IMR-90 (cell line): ENCODE measurements around the gene SIPA1L3. TPM values are rescaled to one million over a fixed set of nuclear protein-coding genes. Genes with fewer than 3 reads are reported as not detected.

Experiments
- ATAC-seq: fragments of 200-7000 bp; cut with Tn5 transposase; 2 replicates; pipeline ENCODE4 v1.9.1; 2020; ENCODE audit warnings: low read depth, mild to moderate bottlenecking, moderate library complexity
- BruUV-seq: library from RNA; stranded (reverse); fragments of 400-500 nt; replicated peaks from 2 replicates; lab custom pipeline; 2021; lab: Mats Ljungman, UMichigan
- CTCF ChIA-PET: fragments of 300-600 bp; formaldehyde crosslinking; extraction: SDS; loops from one replicate; lab custom pipeline; 2021; ENCODE audit warnings: antibody characterized with exemption; lab: Yijun Ruan, JAX
- POLR2A ChIA-PET: fragments of 300-600 bp; sonication (Branson Sonifier 250); formaldehyde crosslinking; loops from one replicate; lab custom pipeline; 2022; ENCODE audit warnings: antibody characterized with exemption; ENCODE audit not compliant: unreplicated experiment; lab: Charles Lee
- DNase-seq: peaks from one replicate; pipeline ENCODE4 v3.0.0; 2013
- H2AFZ ChIP-seq: replicated peaks from 2 replicates; pipeline ENCODE3; 2013; ENCODE audit warnings: low read length, mild to moderate bottlenecking; ENCODE audit not compliant: poor library complexity
- H2AK5ac ChIP-seq: 2 replicates; pipeline ENCODE4 v1.6.1; 2013; ENCODE audit warnings: low read depth, low read length, inconsistent platforms
- H2AK9ac ChIP-seq: replicated peaks from 2 replicates; pipeline ENCODE3; 2013; ENCODE audit warnings: mild to moderate bottlenecking, low read depth, low read length, moderate library complexity; ENCODE audit not compliant: poor library complexity
- H2BK120ac ChIP-seq: 2 replicates; pipeline ENCODE4 v1.6.1; 2013; ENCODE audit warnings: low read depth, low read length, inconsistent platforms
- H2BK15ac ChIP-seq: 3 replicates; pipeline ENCODE4 v1.6.1; 2013; ENCODE audit warnings: low read depth, low read length, inconsistent platforms
- H2BK20ac ChIP-seq: 2 replicates; pipeline ENCODE4 v1.6.1; 2013; ENCODE audit warnings: low read depth, mild to moderate bottlenecking, inconsistent platforms, low read length, moderate library complexity
- H2BK5ac ChIP-seq: 2 replicates; pipeline ENCODE4 v1.6.1; 2013; ENCODE audit warnings: mild to moderate bottlenecking, low read depth, low read length, inconsistent platforms; ENCODE audit not compliant: poor library complexity, severe bottlenecking
- H3K14ac ChIP-seq: replicated peaks from 2 replicates; pipeline ENCODE4 v1.6.1; 2013; ENCODE audit warnings: low read depth, low read length, inconsistent platforms
- H3K18ac ChIP-seq: 2 replicates; pipeline ENCODE4 v1.6.1; 2013; ENCODE audit warnings: low read depth, low read length, control low read depth
- H3K23ac ChIP-seq: 2 replicates; pipeline ENCODE4 v1.6.1; 2013; ENCODE audit warnings: low read depth, low read length, inconsistent platforms
- H3K27ac ChIP-seq: 2 replicates; pipeline ENCODE4 v1.5.1; 2013; ENCODE audit warnings: mild to moderate bottlenecking, control low read depth, low read length; ENCODE audit not compliant: insufficient read depth
- H3K27me3 ChIP-seq: 2 replicates; pipeline ENCODE4 v1.6.1; 2013; ENCODE audit warnings: low read length; ENCODE audit not compliant: control insufficient read depth, insufficient read depth
- H3K36me3 ChIP-seq: 2 replicates; pipeline ENCODE4 v1.6.1; 2013; ENCODE audit warnings: low read length, mixed read lengths; ENCODE audit not compliant: control insufficient read depth, insufficient read depth
- H3K4ac ChIP-seq: 2 replicates; pipeline ENCODE4 v1.6.1; 2013; ENCODE audit warnings: low read depth, low read length, inconsistent platforms
- H3K4me1 ChIP-seq: 2 replicates; pipeline ENCODE4 v1.6.1; 2013; ENCODE audit warnings: low read length, mixed read lengths; ENCODE audit not compliant: control insufficient read depth, insufficient read depth
- H3K4me2 ChIP-seq: 2 replicates; pipeline ENCODE4 v1.6.1; 2013; ENCODE audit warnings: low read depth, mild to moderate bottlenecking, control low read depth, low read length, moderate library complexity
- H3K4me3 ChIP-seq: 2 replicates; pipeline ENCODE4 v1.5.1; 2013; ENCODE audit warnings: low read depth, mild to moderate bottlenecking, control low read depth, low read length, moderate library complexity; ENCODE audit not compliant: insufficient read depth
- H3K56ac ChIP-seq: 2 replicates; pipeline ENCODE4 v1.6.1; 2013; ENCODE audit warnings: low read length, inconsistent platforms; ENCODE audit not compliant: insufficient read depth; ENCODE audit errors: extremely low read depth
- H3K79me1 ChIP-seq, 2 experiments: 2 replicates each; pipeline ENCODE4 v1.6.1; 2013; ENCODE audit warnings: low read length in 2 of 2, inconsistent platforms in 1 of 2, low read depth in 1 of 2
- H3K9ac ChIP-seq: 2 replicates; pipeline ENCODE4 v1.6.1; 2013; ENCODE audit warnings: low read depth, low read length, control low read depth
- H3K9me1 ChIP-seq: 2 replicates; pipeline ENCODE4 v1.6.1; 2013; ENCODE audit warnings: low read length, inconsistent platforms; ENCODE audit not compliant: insufficient read depth
- H3K9me3 ChIP-seq: 2 replicates; pipeline ENCODE4 v1.6.1; 2013; ENCODE audit warnings: low read length; ENCODE audit not compliant: control insufficient read depth, insufficient read depth
- H4K20me1 ChIP-seq: 2 replicates; pipeline ENCODE4 v1.6.1; 2013; ENCODE audit warnings: low read length, inconsistent platforms; ENCODE audit not compliant: insufficient read depth
- H4K5ac ChIP-seq: 2 replicates; pipeline ENCODE4 v1.6.1; 2013; ENCODE audit warnings: mild to moderate bottlenecking, low read depth, low read length, control low read depth
- H4K8ac ChIP-seq, 2 experiments: 2 replicates each; pipeline ENCODE4 v1.6.1; 2013; ENCODE audit warnings: low read depth in 2 of 2, low read length in 2 of 2, control low read depth in 1 of 2, inconsistent platforms in 1 of 2
- H4K91ac ChIP-seq: 2 replicates; pipeline ENCODE4 v1.6.1; 2013; ENCODE audit warnings: low read depth, low read length, inconsistent platforms; ENCODE audit not compliant: insufficient read depth
- CHD1 ChIP-seq: IDR thresholded peaks from 2 replicates; pipeline ENCODE4 v1.6.1; 2012; ENCODE audit warnings: low read depth, low read length, improper control_type of control experiment
- NFE2L2 ChIP-seq: fragments of 150-350 bp; IDR thresholded peaks from 2 replicates; pipeline ENCODE4 v1.6.1; 2016; ENCODE audit warnings: low read depth, mild to moderate bottlenecking, low read length
- POLR2A ChIP-seq: IDR thresholded peaks from 2 replicates; pipeline ENCODE4 v1.6.1; 2012; ENCODE audit warnings: mild to moderate bottlenecking, low read depth, low read length
- RCOR1 ChIP-seq: IDR thresholded peaks from 2 replicates; pipeline ENCODE4 v1.6.1; 2012; ENCODE audit warnings: mild to moderate bottlenecking, low read length, improper control_type of control experiment; ENCODE audit not compliant: insufficient replicate concordance
- WGBS, 2 experiments: methylation state at CpG; one replicate each; pipeline versions ENCODE4 v1.1.5 to v1.1.7; 2013; ENCODE audit warnings: missing lambda C conversion rate in 2 of 2; ENCODE audit not compliant: insufficient read length in 1 of 2; ENCODE audit errors: extremely low coverage in 2 of 2; 5-methylcytosine and 5-hydroxymethylcytosine counted together
- dilution Hi-C: fragments of 300-500 bp; cut with HindIII; formaldehyde crosslinking; loops from one replicate; pipeline ENCODE4 v1.14.3; 2018; ENCODE audit warnings: low sequenced_read_pairs; ENCODE audit not compliant: unreplicated experiment
- in situ Hi-C: fragments of 300-500 bp; cut with MboI; formaldehyde crosslinking; loops from 3 replicates; pipeline ENCODE4 v1.14.3; 2019; ENCODE audit warnings: low sequenced_read_pairs, inconsistent platforms, mixed read lengths
- intact Hi-C: fragments of 100-400 bp; cut with micrococcal nuclease; formaldehyde crosslinking; loops from 2 replicates; pipeline ENCODE4 v1.10.0; 2022
- polyA plus RNA-seq, 3 experiments: library from polyadenylated mRNA; depleted of rRNA; stranded (reverse); fragments of >200 nt; gene quantifications; 2 replicates each; pipeline ENCODE4 v1.2.3, GENCODE V29; 2012; ENCODE audit warnings: low replicate concordance in 1 of 3
- total RNA-seq: library from RNA; depleted of rRNA; stranded (reverse); fragments of >200 nt; gene quantifications from 2 replicates; pipeline ENCODE4 v1.2.3, GENCODE V29; 2012

SIPA1L3 gene
- total and polyA plus RNA-seq, 2 of the 4 experiments (the other 2 are of a cell fraction), result 4.1 to 9.4 TPM

DNA sequence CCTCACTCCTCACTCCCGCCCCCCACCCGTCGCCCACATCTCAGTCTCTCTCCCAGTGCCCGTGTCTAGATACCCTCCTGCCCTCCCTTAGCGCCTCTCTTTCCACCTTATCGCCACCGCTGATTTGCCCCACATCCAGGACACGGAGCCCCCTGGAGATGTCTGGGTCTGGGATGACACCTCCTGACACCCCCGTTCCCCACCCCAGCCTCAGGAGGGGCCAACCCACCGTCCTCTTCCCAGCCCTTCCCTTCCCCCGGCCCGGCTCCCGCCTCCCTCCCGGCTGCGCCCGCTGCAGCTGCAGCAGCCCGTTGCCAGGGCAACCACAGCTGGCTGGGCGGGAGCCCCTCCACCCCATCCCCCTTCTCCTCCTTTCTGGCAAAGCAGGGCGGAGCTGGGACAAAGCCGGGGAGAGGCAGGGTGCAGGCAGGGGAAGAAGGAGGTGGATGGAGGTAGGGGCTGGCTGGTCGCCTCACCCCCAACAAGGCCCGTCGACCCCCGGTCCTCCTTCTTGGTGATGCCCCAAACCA is 303.5 kb downstream of the SIPA1L3 start:
- no peak overlapping the region for H3K9ac ChIP-seq

More for the DNA sequence above, 303.5 kb downstream of the SIPA1L3 start:
- POLR2A ChIA-PET, result interaction anchor here (0.7 kb wide), 1 partner anchor 11 kb away, joined by 4 read pairs; no protein-coding TSS in a partner anchor
- H3K9me1 ChIP-seq, result peaks cover 9% of the 10 kb centered on the region
- no peak overlapping the region for H4K8ac ChIP-seq
- H4K5ac ChIP-seq, result no peak overlapping the region
- no TSS peak for BruUV-seq
- H2BK120ac ChIP-seq, result no peak overlapping the region
- H3K14ac ChIP-seq, result no peak overlapping the region
- no peak overlapping the region for H2AK5ac ChIP-seq
- peaks cover 14% of the 10 kb centered on the region for H4K20me1 ChIP-seq
- no peak overlapping the region for H3K23ac ChIP-seq
- peak overlapping the region; percentile 57 for H2AFZ ChIP-seq
- peaks cover 0 to 9% of the 10 kb centered on the region in 2 experiments; a peak in 2 of 4 replicates for H3K79me1 ChIP-seq
- no peaks in the 10 kb centered on the region for H3K27me3 ChIP-seq
- no peak overlapping the region for H3K18ac ChIP-seq
- H3K27ac ChIP-seq, result no peak overlapping the region
- no peak overlapping the region for H4K91ac ChIP-seq
- ATAC-seq (peak; percentile 51), DNase-seq (peak; percentile 28)
- H2BK5ac ChIP-seq, result no peak overlapping the region
- 20% methylated on average over 1 of the region's 24 CpGs; no CpG with 5 or more reads in 1 of the 2 experiments for WGBS, 2 experiments
- H3K4ac ChIP-seq, result no peak overlapping the region
- CTCF ChIA-PET, result no interaction called here
- peak overlapping the region; percentile 82; the same call in 1 of the 2 replicates for H3K4me2 ChIP-seq
- peaks cover 5% of the 10 kb centered on the region; the same call in 1 of the 2 replicates for H3K36me3 ChIP-seq
- in situ Hi-C loops (no loop called here), dilution Hi-C loops (no loop called here), intact Hi-C loops (no loop called here)
- H3K4me3 ChIP-seq, result no peak overlapping the region
- H2BK20ac ChIP-seq, result no peak overlapping the region
- H2BK15ac ChIP-seq, result no peak overlapping the region
- no peak overlapping the region for H3K56ac ChIP-seq
- peaks cover 14% of the 10 kb centered on the region for H3K4me1 ChIP-seq
- no peaks in the 10 kb centered on the region for H3K9me3 ChIP-seq
- peak overlapping the region; percentile 51 for H2AK9ac ChIP-seq
- TF ChIP-seq RCOR1 (no peak), CHD1 (no peak), NFE2L2 (no peak), POLR2A (no peak)
